H1 (cell line): ENCODE measurements around the gene NF1. TPM values are rescaled to one million over a fixed set of nuclear protein-coding genes. Genes with fewer than 3 reads are reported as not detected.

Source experiments
- CTCF ChIA-PET: fragments of 300-600 bp; sonication (Branson Sonifier 250); formaldehyde crosslinking; loops from one replicate; lab custom pipeline; 2021; ENCODE audit not compliant: partially characterized antibody; lab: Charles Lee
- POLR2A ChIA-PET: fragments of 300-600 bp; sonication (Branson Sonifier 250); formaldehyde crosslinking; loops from one replicate; lab custom pipeline; 2021; ENCODE audit warnings: inconsistent platforms; ENCODE audit not compliant: partially characterized antibody; lab: Charles Lee
- DNase-seq, 2 experiments: peaks; one replicate each; pipeline versions ENCODE4 v3.0.0 to v3.0.0-alpha.2; 2010 to 2022; ENCODE audit warnings: low spot score in 2 of 2, low read depth in 1 of 2, mixed read lengths in 1 of 2
- FAIRE-seq: peaks from 2 replicates; lab custom pipeline; 2011; peaks lifted over from hg19 to GRCh38; lab: Jason Lieb, UNC
- H2AFZ ChIP-seq: 2 replicates; pipeline ENCODE4 v1.8.1; 2012; ENCODE audit warnings: low read length, inconsistent platforms
- H2AK5ac ChIP-seq: 2 replicates; pipeline ENCODE4 v1.6.1; 2013; ENCODE audit warnings: low read depth, low read length
- H2BK120ac ChIP-seq: replicated peaks from 2 replicates; pipeline ENCODE3; 2013; ENCODE audit warnings: low read depth, low read length, inconsistent platforms
- H2BK12ac ChIP-seq: 2 replicates; pipeline ENCODE4 v1.6.1; 2013; ENCODE audit warnings: low read depth, low read length
- H2BK15ac ChIP-seq: 2 replicates; pipeline ENCODE4 v1.6.1; 2013; ENCODE audit warnings: low read length
- H2BK20ac ChIP-seq: 2 replicates; pipeline ENCODE4 v1.6.1; 2013; ENCODE audit warnings: low read length
- H2BK5ac ChIP-seq: 2 replicates; pipeline ENCODE4 v1.6.1; 2013; ENCODE audit warnings: low read depth, low read length
- H3K14ac ChIP-seq: 2 replicates; pipeline ENCODE4 v1.6.1; 2013; ENCODE audit warnings: inconsistent platforms; ENCODE audit not compliant: insufficient read length
- H3K18ac ChIP-seq: 2 replicates; pipeline ENCODE4 v1.6.1; 2013; ENCODE audit warnings: low read length; ENCODE audit errors: extremely low read depth
- H3K23ac ChIP-seq: 2 replicates; pipeline ENCODE4 v1.6.1; 2013; ENCODE audit warnings: inconsistent platforms; ENCODE audit not compliant: insufficient read length
- H3K23me2 ChIP-seq: 2 replicates; pipeline ENCODE4 v1.6.1; 2013; ENCODE audit warnings: low read depth, low read length
- H3K27ac ChIP-seq: 2 replicates; pipeline ENCODE4 v1.6.1; 2011; ENCODE audit warnings: low read depth, low read length, inconsistent platforms
- H3K27me3 ChIP-seq, 4 experiments: replicated peaks in 1 of 4; 1 replicate in 1 of 4; 2 replicates in 3 of 4; pipeline versions ENCODE4 v1.6.1 to v1.8.1; 2011 to 2013; ENCODE audit warnings: low read length in 3 of 4, mild to moderate bottlenecking in 3 of 4, inconsistent platforms in 2 of 4, mixed read lengths in 2 of 4, moderate library complexity in 1 of 4; ENCODE audit not compliant: control insufficient read depth in 3 of 4, insufficient read depth in 3 of 4; ENCODE audit errors: extremely low read depth in 1 of 4
- H3K36me3 ChIP-seq, 4 experiments: 2 replicates each; pipeline versions ENCODE4 v1.6.1 to v1.8.1; 2011 to 2013; ENCODE audit warnings: mild to moderate bottlenecking in 4 of 4, low read length in 3 of 4, moderate library complexity in 2 of 4, control low read depth in 1 of 4, inconsistent platforms in 1 of 4; ENCODE audit not compliant: insufficient read depth in 4 of 4, control insufficient read depth in 2 of 4
- H3K4ac ChIP-seq: replicated peaks from 2 replicates; pipeline ENCODE3; 2013; ENCODE audit warnings: low read length, low read depth, mixed read lengths, inconsistent platforms; ENCODE audit not compliant: insufficient read length
- H3K4me1 ChIP-seq, 4 experiments: replicated peaks in 1 of 4; 1 replicate in 1 of 4; 2 replicates in 3 of 4; pipeline versions ENCODE4 v1.6.1 to v1.8.1; 2011 to 2013; ENCODE audit warnings: low read length in 3 of 4, inconsistent platforms in 2 of 4, mixed read lengths in 1 of 4; ENCODE audit not compliant: insufficient read depth in 4 of 4, control insufficient read depth in 3 of 4
- H3K4me2 ChIP-seq, 2 experiments: 2 replicates each; pipeline versions ENCODE4 v1.6.1 to v1.8.1; 2011 to 2013; ENCODE audit warnings: low read depth in 2 of 2, low read length in 2 of 2, control low read depth in 1 of 2, inconsistent platforms in 1 of 2, mild to moderate bottlenecking in 1 of 2; ENCODE audit not compliant: insufficient read depth in 1 of 2
- H3K4me3 ChIP-seq, 4 experiments: fragments of 200-600, 300-600 bp in 1 of 4; sonication (generic), shearing (Covaris generic), sonication (Bioruptor Twin) in 1 of 4; 2 replicates each; pipeline versions ENCODE4 v1.5.1 to v1.8.1; 2011 to 2016; ENCODE audit warnings: low read length in 4 of 4, low read depth in 3 of 4, control low read depth in 2 of 4, inconsistent platforms in 2 of 4, mild to moderate bottlenecking in 2 of 4, mixed read lengths in 1 of 4, moderate library complexity in 1 of 4; ENCODE audit not compliant: insufficient read depth in 2 of 4; ENCODE audit errors: extremely low read depth in 1 of 4
- H3K56ac ChIP-seq: replicated peaks from 2 replicates; pipeline ENCODE3; 2013; ENCODE audit warnings: low read depth, mild to moderate bottlenecking, mixed read lengths, low read length, inconsistent platforms; ENCODE audit not compliant: insufficient read length
- H3K79me1 ChIP-seq: 2 replicates; pipeline ENCODE4 v1.6.1; 2013; ENCODE audit warnings: low read depth, low read length, control low read depth
- H3K79me2 ChIP-seq, 2 experiments: 2 replicates each; pipeline versions ENCODE4 v1.6.1 to v1.8.1; 2012 to 2013; ENCODE audit warnings: low read length in 2 of 2, mild to moderate bottlenecking in 2 of 2, inconsistent platforms in 1 of 2; ENCODE audit not compliant: insufficient read depth in 2 of 2, control insufficient read depth in 1 of 2
- H3K9ac ChIP-seq, 4 experiments: replicated peaks in 1 of 4; 1 replicate in 1 of 4; 2 replicates in 3 of 4; pipeline versions ENCODE4 v1.6.1 to v1.8.1; 2011 to 2013; ENCODE audit warnings: low read depth in 3 of 4, low read length in 3 of 4, control low read depth in 2 of 4, mild to moderate bottlenecking in 2 of 4, moderate library complexity in 2 of 4, inconsistent platforms in 1 of 4; ENCODE audit errors: extremely low read depth in 1 of 4
- H3K9me3 ChIP-seq, 2 experiments: 2 replicates each; pipeline versions ENCODE4 v1.6.1 to v1.8.1; 2012 to 2013; ENCODE audit warnings: mild to moderate bottlenecking in 2 of 2, moderate library complexity in 2 of 2, control low read depth in 1 of 2, inconsistent platforms in 1 of 2, low read depth in 1 of 2, low read length in 1 of 2, mixed read lengths in 1 of 2; ENCODE audit not compliant: insufficient read depth in 2 of 2
- H4K20me1 ChIP-seq, 2 experiments: replicated peaks in 1 of 2; 2 replicates each; pipeline versions ENCODE3 to v1.8.1; 2011 to 2013; ENCODE audit warnings: inconsistent platforms in 2 of 2, low read length in 2 of 2, mild to moderate bottlenecking in 1 of 2; ENCODE audit not compliant: insufficient read depth in 2 of 2, control insufficient read depth in 1 of 2
- H4K5ac ChIP-seq: 2 replicates; pipeline ENCODE4 v1.6.1; 2013; ENCODE audit warnings: low read length, low read depth, mixed read lengths, inconsistent platforms; ENCODE audit not compliant: insufficient read length
- H4K8ac ChIP-seq: 2 replicates; pipeline ENCODE4 v1.8.0; 2013; ENCODE audit warnings: mild to moderate bottlenecking, moderate library complexity, low read length, inconsistent platforms; ENCODE audit not compliant: insufficient read depth; ENCODE audit errors: extremely low read depth
- H4K91ac ChIP-seq: replicated peaks from 2 replicates; pipeline ENCODE3; 2013; ENCODE audit warnings: low read length, mixed read lengths, inconsistent platforms; ENCODE audit not compliant: insufficient read length
- BCL11A ChIP-seq, 2 experiments: IDR thresholded peaks; one replicate each; pipeline ENCODE4 v1.6.1; 2011; ENCODE audit warnings: low read depth in 2 of 2, low read length in 2 of 2, mild to moderate bottlenecking in 2 of 2
- EP300 ChIP-seq, 2 experiments: IDR thresholded peaks; 1 replicate in 1 of 2; 2 replicates in 1 of 2; pipeline ENCODE4 v1.6.1; 2011 to 2012; ENCODE audit warnings: low read depth in 2 of 2, low read length in 2 of 2, mild to moderate bottlenecking in 2 of 2, borderline replicate concordance in 1 of 2, inconsistent platforms in 1 of 2, moderate library complexity in 1 of 2
- GTF2F1 ChIP-seq: IDR thresholded peaks from 2 replicates; pipeline ENCODE4 v1.6.1; 2012; ENCODE audit warnings: low read depth, low read length, improper control_type of control experiment, borderline replicate concordance
- HDAC2 ChIP-seq, 2 experiments: fragments of 300-600 bp in 1 of 2; sonication (generic) in 1 of 2; IDR thresholded peaks; 2 replicates each; pipeline ENCODE4 v1.6.1; 2011 to 2012; ENCODE audit warnings: low read depth in 2 of 2, low read length in 2 of 2, mild to moderate bottlenecking in 2 of 2, moderate library complexity in 2 of 2, borderline replicate concordance in 1 of 2, inconsistent platforms in 1 of 2
- MAFK ChIP-seq: IDR thresholded peaks from 2 replicates; pipeline ENCODE4 v1.6.1; 2012; ENCODE audit warnings: low read depth, mild to moderate bottlenecking, improper control_type of control experiment, low read length
- PHF8 ChIP-seq: fragments of 200-600 bp; sonication (generic); conservative IDR thresholded peaks from 2 replicates; pipeline ENCODE4 v1.7.1; 2012; ENCODE audit warnings: low read depth, mild to moderate bottlenecking, inconsistent platforms, low read length, moderate library complexity
- POU5F1 ChIP-seq: IDR thresholded peaks from 2 replicates; pipeline ENCODE4 v1.6.1; 2011; ENCODE audit warnings: low read depth, mild to moderate bottlenecking, low read length, moderate library complexity
- SIRT6 ChIP-seq: IDR thresholded peaks from one replicate; pipeline ENCODE4 v1.7.1; 2012; ENCODE audit warnings: low read length, inconsistent platforms
- SP1 ChIP-seq: IDR thresholded peaks from 2 replicates; pipeline ENCODE4 v1.6.1; 2011; ENCODE audit warnings: low read depth, low read length
- SUZ12 ChIP-seq: fragments of 200-600 bp; sonication (generic); IDR thresholded peaks from 2 replicates; pipeline ENCODE4 v1.6.1; 2012; ENCODE audit warnings: mild to moderate bottlenecking, inconsistent platforms, low read length, moderate library complexity, mixed read lengths
- USF2 ChIP-seq: IDR thresholded peaks from 2 replicates; pipeline ENCODE4 v1.6.1; 2011; ENCODE audit warnings: low read length, improper control_type of control experiment
- polyA plus RNA-seq, 7 experiments: library from polyadenylated mRNA; depleted of rRNA in 3 of 7; stranded (reverse) in 5 of 7; unstranded in 2 of 7; fragments of >200 nt in 5 of 7; fragments of 200-250 nt in 2 of 7; gene quantifications; 1 replicate in 5 of 7; 2 replicates in 1 of 7; 4 replicates in 1 of 7; pipeline versions ENCODE4 v1.2.1 to v1.2.3, GENCODE V29; 2011 to 2013; ENCODE audit warnings: missing spikeins in 2 of 7, mixed read lengths in 2 of 7
- total RNA-seq: library from RNA; stranded (reverse); fragmentation: NEBNext Ultra II Directional; extraction: Animal tissue kit (Norgen Biotek cat#: 25700); gene quantifications from 2 replicates; pipeline ENCODE4 v1.2.1, GENCODE V29; 2021
- TF ChIP-seq, protein P1 (sequence below): IDR thresholded peaks from 2 replicates; pipeline ENCODE4 v1.6.1; 2012; ENCODE audit warnings: low read length, inconsistent platforms

The NF1 gene
- total and polyA plus RNA-seq, 2 of the 8 experiments (the other 6 are each of a cell fraction or from before 2014, with no cell fraction given): 19.3 to 29.6 TPM

DNA sequence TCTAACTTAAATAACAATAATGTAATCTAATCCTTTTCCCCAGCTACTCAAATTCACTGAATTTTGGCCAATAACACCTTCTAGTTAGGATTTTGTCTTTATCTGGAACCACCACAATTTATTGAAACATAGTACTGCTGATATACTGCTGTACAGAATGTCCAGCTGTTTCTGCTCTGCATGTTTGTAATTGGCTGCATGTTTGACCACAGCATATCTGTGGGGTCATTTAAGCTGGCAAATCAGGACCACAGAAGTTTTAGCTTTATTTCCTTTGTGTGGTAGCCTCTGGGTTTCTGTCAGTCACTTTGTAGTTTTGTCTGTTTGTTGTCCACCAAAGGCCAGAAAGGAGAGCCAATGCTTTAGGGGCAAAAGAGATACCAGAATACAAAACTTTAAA is 274.5 kb downstream of the NF1 start:
- H3K23ac ChIP-seq: no peak overlapping the region
- no peak overlapping the region for H2BK5ac ChIP-seq
- no peaks in the 10 kb centered on the region for H3K79me2 ChIP-seq
- H3K4me1 ChIP-seq: no peaks in the 10 kb centered on the region
- H3K4me3 ChIP-seq: no peak overlapping the region
- H3K14ac ChIP-seq: no peak overlapping the region
- H3K56ac ChIP-seq: no peak overlapping the region
- no peak overlapping the region for H3K18ac ChIP-seq
- no peak overlapping the region for H2BK12ac ChIP-seq
- no peak overlapping the region for H4K91ac ChIP-seq
- no peak overlapping the region for H3K4ac ChIP-seq
- no peak overlapping the region for H3K9ac ChIP-seq
- no peak overlapping the region for H2BK120ac ChIP-seq
- H2AFZ ChIP-seq: no peak overlapping the region
- H3K9me3 ChIP-seq: no peaks in the 10 kb centered on the region
- no peaks in the 10 kb centered on the region for H4K20me1 ChIP-seq
- no peak for FAIRE-seq
- no peak overlapping the region for H4K5ac ChIP-seq
- CTCF ChIA-PET: interaction anchor here (1.2 to 3.2 kb wide), 3 partner anchors 9 to 103 kb away, joined by 3 to 17 read pairs (median 5); no protein-coding TSS in a partner anchor
- POLR2A ChIA-PET: interaction anchor here (0.6 to 1.1 kb wide), 2 partner anchors 13 to 15 kb away, joined by 3 to 4 read pairs; no protein-coding TSS in a partner anchor
- no peak overlapping the region for H2AK5ac ChIP-seq
- no peaks in the 10 kb centered on the region for H3K27me3 ChIP-seq
- no peak overlapping the region for H3K4me2 ChIP-seq
- no peak for DNase-seq
- no peak overlapping the region for H2BK20ac ChIP-seq
- no peaks in the 10 kb centered on the region; the same call in 1 of the 2 replicates for H3K79me1 ChIP-seq
- no peak overlapping the region for H2BK15ac ChIP-seq
- H3K23me2 ChIP-seq: no peaks in the 10 kb centered on the region
- no peak overlapping the region for H3K27ac ChIP-seq
- H4K8ac ChIP-seq: no peak overlapping the region
- H3K36me3 ChIP-seq: no peaks in the 10 kb centered on the region
- TF ChIP-seq PHF8: no peak
- TF ChIP-seq MAFK: no peak
- no peak for TF ChIP-seq EP300 (IDR thresholded peaks at IDR 0.05; ENCODE audit: borderline replicate concordance in 1 of 2, low read depth in 2 of 2, low read length in 2 of 2)
- no peak for TF ChIP-seq SP1
- TF ChIP-seq SUZ12: no peak
- TF ChIP-seq BCL11A (IDR thresholded peaks at IDR 0.05; ENCODE audit: low read depth in 2 of 2, low read length in 2 of 2): no peak
- TF ChIP-seq, protein P1, sequence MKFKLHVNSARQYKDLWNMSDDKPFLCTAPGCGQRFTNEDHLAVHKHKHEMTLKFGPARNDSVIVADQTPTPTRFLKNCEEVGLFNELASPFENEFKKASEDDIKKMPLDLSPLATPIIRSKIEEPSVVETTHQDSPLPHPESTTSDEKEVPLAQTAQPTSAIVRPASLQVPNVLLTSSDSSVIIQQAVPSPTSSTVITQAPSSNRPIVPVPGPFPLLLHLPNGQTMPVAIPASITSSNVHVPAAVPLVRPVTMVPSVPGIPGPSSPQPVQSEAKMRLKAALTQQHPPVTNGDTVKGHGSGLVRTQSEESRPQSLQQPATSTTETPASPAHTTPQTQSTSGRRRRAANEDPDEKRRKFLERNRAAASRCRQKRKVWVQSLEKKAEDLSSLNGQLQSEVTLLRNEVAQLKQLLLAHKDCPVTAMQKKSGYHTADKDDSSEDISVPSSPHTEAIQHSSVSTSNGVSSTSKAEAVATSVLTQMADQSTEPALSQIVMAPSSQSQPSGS: no peak
- no peak for TF ChIP-seq HDAC2 (IDR thresholded peaks at IDR 0.05; ENCODE audit: borderline replicate concordance in 1 of 2, low read depth in 2 of 2, low read length in 2 of 2)
- TF ChIP-seq GTF2F1: no peak
- TF ChIP-seq POU5F1: no peak
- TF ChIP-seq USF2: no peak
- no peak for TF ChIP-seq SIRT6
